Loucy (cell line): ENCODE results near the gene SLC16A8.

ENCODE experiments used
- EZH2phosphoT487 ChIP-seq: fragments of 200-600 bp; IDR thresholded peaks from 2 replicates; pipeline ENCODE4 v1.6.1; 2018; ENCODE audit warnings: antibody characterized with exemption, mild to moderate bottlenecking, moderate library complexity, borderline replicate concordance
- TF ChIP-seq, protein P1 (sequence below): fragments of 200-600 bp; sonication (generic); conservative IDR thresholded peaks from 2 replicates; pipeline ENCODE4 v1.5.1; 2014; ENCODE audit warnings: mild to moderate bottlenecking, antibody characterized with exemption, low read length

DNA sequence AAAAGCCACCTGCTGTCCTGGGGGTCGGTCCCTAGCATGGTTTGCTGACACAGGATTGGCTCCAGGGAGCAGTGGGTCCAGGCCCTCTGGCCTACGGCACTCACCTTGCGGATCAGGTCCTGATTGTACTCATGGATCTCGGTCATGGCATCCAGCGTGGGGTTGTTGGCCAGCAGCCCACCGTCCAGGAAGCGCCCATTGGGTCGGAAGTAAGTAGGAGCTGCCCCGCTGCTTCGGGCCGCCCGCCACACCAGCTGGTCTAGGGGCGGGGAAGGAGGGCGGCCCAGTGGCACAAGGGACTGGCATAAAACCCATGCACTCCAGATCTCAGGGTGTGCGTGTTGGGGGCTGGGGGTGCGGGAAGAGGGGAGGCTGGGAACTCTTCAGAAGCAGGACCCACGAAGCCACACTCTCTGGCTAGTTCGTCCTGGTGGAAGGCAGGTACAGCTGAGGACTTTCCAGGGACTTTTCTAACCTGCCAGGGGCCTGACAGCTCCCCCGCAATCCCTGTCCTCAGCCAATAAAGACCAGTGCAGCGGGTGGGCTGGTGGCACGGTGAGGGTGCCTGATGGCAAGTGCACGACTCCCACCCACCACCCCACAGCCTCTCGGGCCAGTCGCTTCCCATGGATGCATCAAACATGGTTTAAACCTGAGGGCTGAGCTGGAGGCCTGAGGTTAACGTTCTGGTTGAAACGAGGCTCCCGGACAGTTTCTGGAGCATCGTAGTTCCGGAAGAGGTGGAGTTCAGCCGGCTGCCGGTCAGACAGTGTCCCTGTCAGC lies 31.6 kb upstream of the SLC16A8 start:
- TF ChIP-seq, protein P1, sequence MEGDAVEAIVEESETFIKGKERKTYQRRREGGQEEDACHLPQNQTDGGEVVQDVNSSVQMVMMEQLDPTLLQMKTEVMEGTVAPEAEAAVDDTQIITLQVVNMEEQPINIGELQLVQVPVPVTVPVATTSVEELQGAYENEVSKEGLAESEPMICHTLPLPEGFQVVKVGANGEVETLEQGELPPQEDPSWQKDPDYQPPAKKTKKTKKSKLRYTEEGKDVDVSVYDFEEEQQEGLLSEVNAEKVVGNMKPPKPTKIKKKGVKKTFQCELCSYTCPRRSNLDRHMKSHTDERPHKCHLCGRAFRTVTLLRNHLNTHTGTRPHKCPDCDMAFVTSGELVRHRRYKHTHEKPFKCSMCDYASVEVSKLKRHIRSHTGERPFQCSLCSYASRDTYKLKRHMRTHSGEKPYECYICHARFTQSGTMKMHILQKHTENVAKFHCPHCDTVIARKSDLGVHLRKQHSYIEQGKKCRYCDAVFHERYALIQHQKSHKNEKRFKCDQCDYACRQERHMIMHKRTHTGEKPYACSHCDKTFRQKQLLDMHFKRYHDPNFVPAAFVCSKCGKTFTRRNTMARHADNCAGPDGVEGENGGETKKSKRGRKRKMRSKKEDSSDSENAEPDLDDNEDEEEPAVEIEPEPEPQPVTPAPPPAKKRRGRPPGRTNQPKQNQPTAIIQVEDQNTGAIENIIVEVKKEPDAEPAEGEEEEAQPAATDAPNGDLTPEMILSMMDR = no peak
- TF ChIP-seq EZH2phosphoT487 = no peak
